ENCODE results near the gene EMILIN3.

DNA sequence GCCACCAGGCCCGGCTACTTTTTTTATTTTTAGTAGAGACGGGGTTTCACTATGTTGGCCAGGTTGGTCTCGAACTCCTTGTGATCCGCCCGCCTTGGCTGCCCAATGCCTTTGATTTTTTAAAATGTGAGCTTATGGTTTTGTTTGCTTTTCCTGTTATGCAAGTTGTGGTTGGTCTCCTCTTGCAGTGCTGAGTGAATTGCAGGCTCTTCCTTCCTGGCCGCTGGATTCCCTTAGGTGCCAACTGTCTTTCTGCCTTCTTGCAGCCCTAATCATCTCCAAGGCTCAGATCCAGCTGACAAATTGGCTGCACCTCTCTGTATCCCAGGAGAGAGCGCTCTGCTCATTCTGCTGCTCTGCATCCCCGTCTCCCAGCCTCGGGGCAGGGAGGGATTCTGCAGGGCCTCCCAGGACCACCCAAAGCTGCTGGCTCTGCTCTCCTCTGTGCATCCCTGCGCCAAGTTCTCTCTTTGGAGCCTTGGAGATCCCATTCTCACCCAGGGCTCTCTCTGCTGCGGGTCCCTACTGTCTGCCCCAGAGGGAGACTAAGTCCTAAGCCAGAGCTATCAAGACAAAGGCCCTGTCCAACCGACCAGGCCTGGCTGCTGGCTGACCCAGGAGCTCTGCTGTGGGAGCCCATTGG lies 14.1 kb upstream of the EMILIN3 start:
- TF ChIP-seq, protein P1, sequence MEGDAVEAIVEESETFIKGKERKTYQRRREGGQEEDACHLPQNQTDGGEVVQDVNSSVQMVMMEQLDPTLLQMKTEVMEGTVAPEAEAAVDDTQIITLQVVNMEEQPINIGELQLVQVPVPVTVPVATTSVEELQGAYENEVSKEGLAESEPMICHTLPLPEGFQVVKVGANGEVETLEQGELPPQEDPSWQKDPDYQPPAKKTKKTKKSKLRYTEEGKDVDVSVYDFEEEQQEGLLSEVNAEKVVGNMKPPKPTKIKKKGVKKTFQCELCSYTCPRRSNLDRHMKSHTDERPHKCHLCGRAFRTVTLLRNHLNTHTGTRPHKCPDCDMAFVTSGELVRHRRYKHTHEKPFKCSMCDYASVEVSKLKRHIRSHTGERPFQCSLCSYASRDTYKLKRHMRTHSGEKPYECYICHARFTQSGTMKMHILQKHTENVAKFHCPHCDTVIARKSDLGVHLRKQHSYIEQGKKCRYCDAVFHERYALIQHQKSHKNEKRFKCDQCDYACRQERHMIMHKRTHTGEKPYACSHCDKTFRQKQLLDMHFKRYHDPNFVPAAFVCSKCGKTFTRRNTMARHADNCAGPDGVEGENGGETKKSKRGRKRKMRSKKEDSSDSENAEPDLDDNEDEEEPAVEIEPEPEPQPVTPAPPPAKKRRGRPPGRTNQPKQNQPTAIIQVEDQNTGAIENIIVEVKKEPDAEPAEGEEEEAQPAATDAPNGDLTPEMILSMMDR (IDR thresholded peaks at IDR 0.05): no peak
- no peak for TF ChIP-seq POLR2A (IDR thresholded peaks at IDR 0.05)
